ENCODE data around the gene GNG7.

GRCh38 chr19:2555422-2556220, 146.9 kb downstream of the GNG7 start:
- no peak for TF ChIP-seq MAX (IDR thresholded peaks at IDR 0.05; ENCODE audit: low read depth, low read length)
- no peak for TF ChIP-seq CTCF (IDR thresholded peaks at IDR 0.05 in 2 of 3, conservative IDR thresholded peaks at IDR 0.05 in 1 of 3; ENCODE audit: control insufficient read depth in 2 of 3, extremely low read depth in 1 of 3, insufficient read depth in 1 of 3, low read depth in 3 of 3, low read length in 3 of 3)
- no peak for TF ChIP-seq IKZF1 (conservative IDR thresholded peaks at IDR 0.05)
- TF ChIP-seq CREM (IDR thresholded peaks at IDR 0.05; ENCODE audit: low read depth), result no peak
- no peak for TF ChIP-seq HDAC2 (IDR thresholded peaks at IDR 0.05)

Data from GM12878 (cell line).